Natural killer cell (primary cell): ENCODE measurements around the gene PIK3IP1. TPM values are rescaled to one million over a fixed set of nuclear protein-coding genes. Genes with fewer than 3 reads are reported as not detected.

Experiments used
- ATAC-seq, 3 donors: fragments of 150-1000 bp in 2 of 3; fragments of 200-7000 bp in 1 of 3; cut with Tn5 transposase; 1 replicate in 1 of 3; 2 replicates in 2 of 3; pipeline ENCODE4 v1.10.0; 2021; ENCODE audit warnings: mild to moderate bottlenecking in 2 of 3, moderate library complexity in 2 of 3
- DNase-seq, 2 donors: peaks; one replicate each; pipeline versions ENCODE4 v3.0.0 to v3.0.0-alpha.2; 2013 to 2021; ENCODE audit warnings: mixed read lengths in 1 of 2
- H3K27ac ChIP-seq: one replicate; pipeline ENCODE4 v1.5.1; 2013; ENCODE audit warnings: mild to moderate bottlenecking, low read length
- H3K27me3 ChIP-seq: one replicate; pipeline ENCODE4 v1.6.1; 2013; ENCODE audit warnings: low read length; ENCODE audit not compliant: control insufficient read depth, insufficient read depth
- H3K36me3 ChIP-seq: one replicate; pipeline ENCODE4 v1.6.1; 2013; ENCODE audit warnings: low read length; ENCODE audit not compliant: control insufficient read depth, insufficient read depth
- H3K4me1 ChIP-seq: one replicate; pipeline ENCODE4 v1.6.1; 2013; ENCODE audit warnings: low read length; ENCODE audit not compliant: control insufficient read depth, insufficient read depth
- H3K4me3 ChIP-seq: one replicate; pipeline ENCODE4 v1.5.1; 2013; ENCODE audit warnings: low read length
- H3K9me3 ChIP-seq: one replicate; pipeline ENCODE4 v1.6.1; 2013; ENCODE audit warnings: low read length; ENCODE audit not compliant: control insufficient read depth, insufficient read depth
- H3K27ac Mint-ChIP-seq, 2 donors: one replicate each; pipeline ENCODE4 v1.8.0; 2022; ENCODE audit warnings: mild to moderate bottlenecking in 2 of 2, mixed read lengths in 2 of 2, moderate library complexity in 1 of 2
- H3K27me3 Mint-ChIP-seq, 2 donors: one replicate each; pipeline ENCODE4 v1.8.0; 2022; ENCODE audit warnings: low read depth in 2 of 2, mixed read lengths in 2 of 2
- H3K36me3 Mint-ChIP-seq: one replicate; pipeline ENCODE4 v1.8.0; 2022; ENCODE audit warnings: mixed read lengths
- H3K4me1 Mint-ChIP-seq, 2 donors: one replicate each; pipeline ENCODE4 v1.8.0; 2022; ENCODE audit warnings: mixed read lengths in 2 of 2
- H3K4me3 Mint-ChIP-seq: one replicate; pipeline ENCODE4 v1.8.0; 2022; ENCODE audit warnings: mild to moderate bottlenecking, moderate library complexity, mixed read lengths
- H3K9me3 Mint-ChIP-seq, 2 donors: one replicate each; pipeline ENCODE4 v1.8.0; 2022; ENCODE audit warnings: mixed read lengths in 2 of 2
- WGBS: methylation state at CpG from one replicate; pipeline ENCODE4 v1.1.7; 2013; ENCODE audit warnings: missing lambda C conversion rate; ENCODE audit not compliant: insufficient coverage; 5-methylcytosine and 5-hydroxymethylcytosine counted together
- intact Hi-C: fragments of 100-400 bp; cut with micrococcal nuclease; formaldehyde crosslinking; loops from one replicate; pipeline ENCODE4 v1.14.2; 2022
- total RNA-seq, 4 donors: library from RNA; stranded (reverse); fragments of 120-200 nt in 1 of 4; gene quantifications; one replicate each; pipeline versions ENCODE4 v1.2.3 to v1.2.4, GENCODE V29; 2013 to 2022
- TF ChIP-seq, protein P1 (sequence below): fragments of 200-600 bp; IDR thresholded peaks from one replicate; pipeline ENCODE4 v1.8.0; 2022; ENCODE audit warnings: antibody characterized with exemption

The PIK3IP1 gene
- total RNA-seq, 3 donors from 2014 or later (not counting 1 experiment from before 2014, with no cell fraction given), result 132 to 180 (median 161) TPM

DNA sequence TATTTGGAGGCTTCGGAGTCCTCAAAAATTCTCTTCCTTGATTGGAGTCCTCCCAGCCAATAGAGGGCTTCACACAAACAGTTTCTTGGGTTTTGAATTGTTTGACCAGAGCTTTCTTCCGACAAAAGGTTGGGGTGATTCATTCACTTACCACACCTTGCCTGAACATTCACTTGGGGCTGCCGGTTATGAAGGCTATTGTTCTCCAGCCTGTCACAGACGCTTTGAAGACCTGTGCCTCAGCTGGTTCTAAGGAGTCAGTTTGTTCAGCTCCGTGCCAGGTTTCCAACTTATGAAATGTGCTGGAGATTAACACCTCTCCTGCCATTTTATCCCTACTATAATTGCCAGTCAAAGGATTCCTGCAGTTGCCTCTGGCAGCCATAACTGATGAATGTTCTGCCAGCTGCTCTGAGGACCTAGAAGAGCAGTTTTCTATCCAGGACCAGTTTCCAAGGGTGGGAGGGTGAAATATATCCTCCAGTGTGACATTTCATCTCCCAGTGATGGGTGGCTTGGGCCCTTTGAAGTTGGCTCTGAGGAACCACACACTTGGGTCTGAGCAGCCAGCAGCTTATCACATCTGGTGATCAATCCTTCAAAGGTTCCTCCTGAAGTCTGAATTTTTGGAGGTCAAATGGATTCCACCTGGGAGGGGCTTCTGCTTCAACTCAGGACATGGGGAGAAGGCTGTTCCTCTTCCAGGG is 48.8 kb downstream of the PIK3IP1 start:
- TF ChIP-seq, protein P1, sequence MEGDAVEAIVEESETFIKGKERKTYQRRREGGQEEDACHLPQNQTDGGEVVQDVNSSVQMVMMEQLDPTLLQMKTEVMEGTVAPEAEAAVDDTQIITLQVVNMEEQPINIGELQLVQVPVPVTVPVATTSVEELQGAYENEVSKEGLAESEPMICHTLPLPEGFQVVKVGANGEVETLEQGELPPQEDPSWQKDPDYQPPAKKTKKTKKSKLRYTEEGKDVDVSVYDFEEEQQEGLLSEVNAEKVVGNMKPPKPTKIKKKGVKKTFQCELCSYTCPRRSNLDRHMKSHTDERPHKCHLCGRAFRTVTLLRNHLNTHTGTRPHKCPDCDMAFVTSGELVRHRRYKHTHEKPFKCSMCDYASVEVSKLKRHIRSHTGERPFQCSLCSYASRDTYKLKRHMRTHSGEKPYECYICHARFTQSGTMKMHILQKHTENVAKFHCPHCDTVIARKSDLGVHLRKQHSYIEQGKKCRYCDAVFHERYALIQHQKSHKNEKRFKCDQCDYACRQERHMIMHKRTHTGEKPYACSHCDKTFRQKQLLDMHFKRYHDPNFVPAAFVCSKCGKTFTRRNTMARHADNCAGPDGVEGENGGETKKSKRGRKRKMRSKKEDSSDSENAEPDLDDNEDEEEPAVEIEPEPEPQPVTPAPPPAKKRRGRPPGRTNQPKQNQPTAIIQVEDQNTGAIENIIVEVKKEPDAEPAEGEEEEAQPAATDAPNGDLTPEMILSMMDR, result no peak
- no peak overlapping the region for H3K4me3 Mint-ChIP-seq
- Histone ChIP-seq H3K4me3 (no peak overlapping the region), H3K27ac (no peak overlapping the region), H3K4me1 (peaks cover 10% of the 10 kb centered on the region), H3K36me3 (no peaks in the 10 kb centered on the region), H3K27me3 (no peaks in the 10 kb centered on the region), H3K9me3 (no peaks in the 10 kb centered on the region)
- intact Hi-C loops, result no loop called here
- H3K27ac Mint-ChIP-seq, result no peak overlapping the region
- no peak for DNase-seq
- no peaks in the 10 kb centered on the region for H3K27me3 Mint-ChIP-seq
- peaks cover 8 to 20% of the 10 kb centered on the region in 2 donors for H3K4me1 Mint-ChIP-seq
- WGBS, result 94% methylated on average over 5 of the region's 5 CpGs
- H3K9me3 Mint-ChIP-seq, result no peaks in the 10 kb centered on the region
- no peak for ATAC-seq
- H3K36me3 Mint-ChIP-seq, result no peaks in the 10 kb centered on the region

DNA sequence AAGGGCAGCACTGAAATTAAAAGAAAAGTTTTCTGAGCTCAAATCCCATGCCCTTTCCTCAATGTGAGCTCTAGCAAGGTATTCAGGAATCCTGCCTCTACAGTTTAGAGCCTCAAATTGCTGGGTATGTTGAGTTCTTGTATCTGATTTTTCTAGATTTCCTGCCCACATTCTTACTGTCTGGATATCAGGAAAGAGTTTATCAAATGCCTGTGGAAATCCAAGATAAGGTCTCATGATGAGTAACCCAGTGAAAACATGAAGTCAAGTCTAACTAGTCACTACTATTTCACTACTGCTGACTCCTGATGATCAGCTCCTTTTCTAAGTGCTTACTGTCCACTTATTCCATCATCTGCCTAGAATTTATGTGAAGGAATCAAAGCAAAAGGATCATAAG is 50.4 kb downstream of the PIK3IP1 start:
- H3K4me3 Mint-ChIP-seq, result no peak overlapping the region
- intact Hi-C loops, result no loop called here
- H3K36me3 ChIP-seq, result no peaks in the 10 kb centered on the region

GRCh38 chr22:31241200-31241599 is 51.1 kb downstream of the PIK3IP1 start:
- H3K27me3 Mint-ChIP-seq, result no peaks in the 10 kb centered on the region
- H3K4me1 ChIP-seq, result no peaks in the 10 kb centered on the region
- peaks cover 0 to 11% of the 10 kb centered on the region in 2 donors for H3K4me1 Mint-ChIP-seq
- no peak overlapping the region for H3K27ac Mint-ChIP-seq
- H3K9me3 ChIP-seq, result no peaks in the 10 kb centered on the region
- H3K4me3 Mint-ChIP-seq, result no peak overlapping the region
- ATAC-seq (no peak), DNase-seq (no peak)
- intact Hi-C loops, result no loop called here
- TF ChIP-seq, protein P1, result no peak
- H3K4me3 ChIP-seq, result no peak overlapping the region
- no peaks in the 10 kb centered on the region for H3K36me3 Mint-ChIP-seq
- H3K9me3 Mint-ChIP-seq, result no peaks in the 10 kb centered on the region
- H3K27me3 ChIP-seq, result no peaks in the 10 kb centered on the region
- H3K36me3 ChIP-seq, result no peaks in the 10 kb centered on the region
- WGBS, result 81% methylated on average over 1 of the region's 1 CpG
- H3K27ac ChIP-seq, result no peak overlapping the region

More for the DNA sequence above, 50.4 kb downstream of the PIK3IP1 start:
- DNase-seq (no peak), ATAC-seq (no peak)
- no peak overlapping the region for H3K27ac ChIP-seq
- Mint-ChIP-seq H3K27ac (no peak overlapping the region), H3K9me3 (no peaks in the 10 kb centered on the region), H3K36me3 (no peaks in the 10 kb centered on the region), H3K4me1 (peaks cover 0 to 11% of the 10 kb centered on the region in 2 donors), H3K27me3 (no peaks in the 10 kb centered on the region)
- H3K4me3 ChIP-seq, result no peak overlapping the region
- no peaks in the 10 kb centered on the region for H3K27me3 ChIP-seq
- TF ChIP-seq, protein P1, result no peak
- no peaks in the 10 kb centered on the region for H3K4me1 ChIP-seq
- H3K9me3 ChIP-seq, result no peaks in the 10 kb centered on the region
